Activated CD8-positive, alpha-beta T cell treated with anti-CD3 and anti-CD28 coated beads for 36 hours (primary cell): Measurements from ENCODE around the gene EFCAB8. TPM values are rescaled to one million over a fixed set of nuclear protein-coding genes. Genes with fewer than 3 reads are reported as not detected.
"Not testable (repeated sequence)": the region's sequence is repeated elsewhere in the genome, so short reads cannot be mapped to it uniquely, and the experiment has no call there.

Experiments used
- ATAC-seq: fragments of 200-7000 bp; cut with Tn5 transposase; one replicate; pipeline ENCODE4 v1.10.0; 2021; ENCODE audit warnings: mild to moderate bottlenecking, moderate library complexity
- CTCF ChIA-PET: fragments of 350-600 bp; sonication (Branson Sonifier 250); formaldehyde crosslinking; loops from one replicate; lab custom pipeline; 2021; ENCODE audit warnings: antibody characterized with exemption; lab: Charles Lee
- POLR2A ChIA-PET: fragments of 350-600 bp; sonication (Branson Sonifier 250); formaldehyde crosslinking; loops from one replicate; lab custom pipeline; 2021; ENCODE audit warnings: antibody characterized with exemption; lab: Charles Lee
- DNase-seq: peaks from one replicate; pipeline ENCODE4 v3.0.0-alpha.2; 2020
- H3K27ac Mint-ChIP-seq: one replicate; pipeline ENCODE4 v1.8.0; 2021; ENCODE audit warnings: mild to moderate bottlenecking, mixed read lengths
- H3K27me3 Mint-ChIP-seq: one replicate; pipeline ENCODE4 v1.8.0; 2021; ENCODE audit warnings: mixed read lengths
- H3K36me3 Mint-ChIP-seq: one replicate; pipeline ENCODE4 v1.8.0; 2021; ENCODE audit warnings: low read depth, mixed read lengths
- H3K4me1 Mint-ChIP-seq: one replicate; pipeline ENCODE4 v1.8.0; 2021; ENCODE audit warnings: low read depth, mixed read lengths
- H3K4me3 Mint-ChIP-seq: one replicate; pipeline ENCODE4 v1.8.0; 2021; ENCODE audit warnings: mild to moderate bottlenecking, moderate library complexity, mixed read lengths
- H3K9me3 Mint-ChIP-seq: one replicate; pipeline ENCODE4 v1.8.0; 2021; ENCODE audit warnings: mixed read lengths
- intact Hi-C: fragments of 100-400 bp; cut with micrococcal nuclease; formaldehyde crosslinking; loops from one replicate; pipeline ENCODE4 v1.10.0; 2022
- total RNA-seq, 2 experiments: library from RNA; stranded (reverse); gene quantifications; one replicate each; pipeline ENCODE4 v1.2.3, GENCODE V29; 2021
- TF ChIP-seq, protein P1 (sequence below): fragments of 200-600 bp; IDR thresholded peaks from one replicate; pipeline ENCODE4 v1.8.0; 2022; ENCODE audit warnings: antibody characterized with exemption, mild to moderate bottlenecking

The EFCAB8 gene
- total RNA-seq, 2 experiments from 2014 or later, result 0.89 to 0.92 TPM

DNA sequence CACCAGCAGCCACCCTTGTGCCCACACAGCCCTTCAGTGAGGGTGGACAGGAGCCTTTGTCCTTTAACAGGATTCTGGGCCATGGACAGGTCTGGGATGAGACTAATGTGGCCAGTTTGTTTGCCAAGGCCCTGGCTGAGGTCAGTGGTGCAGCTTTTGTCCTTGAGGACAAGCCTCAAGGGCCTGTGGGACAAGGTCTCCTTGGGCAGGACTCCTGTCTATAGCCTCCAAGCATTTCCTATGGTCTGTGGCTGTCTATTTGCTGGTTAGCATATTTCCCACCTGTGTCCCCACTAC lies 101.4 kb downstream of the EFCAB8 start:
- ChIA-PET CTCF (interaction anchor here (1.1 to 2.2 kb wide), 2 partner anchors 10 to 14 kb away, joined by 3 to 5 read pairs; no protein-coding TSS in a partner anchor), POLR2A (interaction anchor here (0.9 kb wide), 1 partner anchor 36 kb away, joined by 3 read pairs; no protein-coding TSS in a partner anchor)
- no peak overlapping the region for H3K27ac Mint-ChIP-seq

DNA sequence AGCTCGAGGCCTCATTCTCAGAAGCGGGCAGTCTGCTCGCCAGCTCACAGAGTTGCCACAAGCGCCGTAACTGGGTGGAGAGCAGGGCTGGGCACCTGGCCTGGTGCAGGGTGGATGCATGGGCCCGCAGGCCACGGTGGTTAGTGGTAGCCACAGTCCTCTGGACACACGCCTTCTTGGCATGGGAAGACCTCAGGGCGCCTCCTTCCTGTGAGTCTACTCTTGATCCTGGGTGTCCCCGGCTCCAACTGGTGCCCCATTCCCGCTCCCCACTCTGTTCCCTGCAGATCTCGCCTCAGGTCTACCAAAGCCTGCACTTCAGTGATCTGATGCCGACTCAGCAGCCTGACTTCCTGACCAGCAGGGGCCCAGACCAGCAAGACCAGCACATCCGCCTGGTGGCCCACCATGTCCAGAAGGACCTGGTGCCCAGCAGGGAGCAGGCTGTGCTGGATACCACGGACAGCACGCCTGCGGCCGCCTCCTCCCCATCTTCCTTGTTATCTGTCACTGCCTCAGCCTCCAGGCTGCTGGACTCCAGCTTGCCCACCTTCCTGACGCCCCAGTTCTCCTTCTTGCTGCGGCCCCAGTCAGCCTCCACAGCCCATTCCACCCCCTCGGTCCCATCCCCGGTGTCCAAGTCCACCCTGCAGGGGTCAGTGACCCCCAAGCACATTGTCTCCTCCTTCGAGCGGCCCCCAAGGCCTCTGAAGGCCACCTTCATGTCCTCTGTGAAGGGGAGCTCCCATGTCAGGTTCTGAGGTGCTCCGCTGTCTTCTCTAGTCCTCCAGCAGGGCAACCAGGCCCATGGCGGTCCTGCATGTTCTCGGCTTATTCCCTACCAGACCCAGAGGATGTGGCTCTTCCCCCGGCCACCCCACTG lies 102.4 kb downstream of the EFCAB8 start:
- no peak overlapping the region for H3K27ac Mint-ChIP-seq
- H3K9me3 Mint-ChIP-seq, result peaks cover 19% of the 10 kb centered on the region
- ATAC-seq, result no peak
- intact Hi-C loops, result no loop called here
- H3K4me3 Mint-ChIP-seq, result no peak overlapping the region
- H3K4me1 Mint-ChIP-seq, result peaks cover 25% of the 10 kb centered on the region
- H3K36me3 Mint-ChIP-seq, result peaks cover 6% of the 10 kb centered on the region
- CTCF ChIA-PET, result interaction anchor here (2.2 kb wide), 1 partner anchor 11 kb away, joined by 5 read pairs; no protein-coding TSS in a partner anchor
- DNase-seq, result no peak
- TF ChIP-seq, protein P1, sequence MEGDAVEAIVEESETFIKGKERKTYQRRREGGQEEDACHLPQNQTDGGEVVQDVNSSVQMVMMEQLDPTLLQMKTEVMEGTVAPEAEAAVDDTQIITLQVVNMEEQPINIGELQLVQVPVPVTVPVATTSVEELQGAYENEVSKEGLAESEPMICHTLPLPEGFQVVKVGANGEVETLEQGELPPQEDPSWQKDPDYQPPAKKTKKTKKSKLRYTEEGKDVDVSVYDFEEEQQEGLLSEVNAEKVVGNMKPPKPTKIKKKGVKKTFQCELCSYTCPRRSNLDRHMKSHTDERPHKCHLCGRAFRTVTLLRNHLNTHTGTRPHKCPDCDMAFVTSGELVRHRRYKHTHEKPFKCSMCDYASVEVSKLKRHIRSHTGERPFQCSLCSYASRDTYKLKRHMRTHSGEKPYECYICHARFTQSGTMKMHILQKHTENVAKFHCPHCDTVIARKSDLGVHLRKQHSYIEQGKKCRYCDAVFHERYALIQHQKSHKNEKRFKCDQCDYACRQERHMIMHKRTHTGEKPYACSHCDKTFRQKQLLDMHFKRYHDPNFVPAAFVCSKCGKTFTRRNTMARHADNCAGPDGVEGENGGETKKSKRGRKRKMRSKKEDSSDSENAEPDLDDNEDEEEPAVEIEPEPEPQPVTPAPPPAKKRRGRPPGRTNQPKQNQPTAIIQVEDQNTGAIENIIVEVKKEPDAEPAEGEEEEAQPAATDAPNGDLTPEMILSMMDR, result no peak
- POLR2A ChIA-PET, result interaction anchor here (0.9 to 1.3 kb wide), 3 partner anchors 11 to 37 kb away, joined by 3 to 4 read pairs (median 3); no protein-coding TSS in a partner anchor
- H3K27me3 Mint-ChIP-seq, result no peaks in the 10 kb centered on the region

More for the DNA sequence above, 101.4 kb downstream of the EFCAB8 start:
- intact Hi-C loops, result no loop called here
- TF ChIP-seq, protein P1, result no peak
- ATAC-seq (no peak), DNase-seq (no peak)
- Mint-ChIP-seq H3K36me3 (peaks cover 6% of the 10 kb centered on the region), H3K4me1 (peaks cover 15% of the 10 kb centered on the region), H3K27me3 (no peaks in the 10 kb centered on the region), H3K9me3 (peaks cover 20% of the 10 kb centered on the region), H3K4me3 (no peak overlapping the region)

DNA sequence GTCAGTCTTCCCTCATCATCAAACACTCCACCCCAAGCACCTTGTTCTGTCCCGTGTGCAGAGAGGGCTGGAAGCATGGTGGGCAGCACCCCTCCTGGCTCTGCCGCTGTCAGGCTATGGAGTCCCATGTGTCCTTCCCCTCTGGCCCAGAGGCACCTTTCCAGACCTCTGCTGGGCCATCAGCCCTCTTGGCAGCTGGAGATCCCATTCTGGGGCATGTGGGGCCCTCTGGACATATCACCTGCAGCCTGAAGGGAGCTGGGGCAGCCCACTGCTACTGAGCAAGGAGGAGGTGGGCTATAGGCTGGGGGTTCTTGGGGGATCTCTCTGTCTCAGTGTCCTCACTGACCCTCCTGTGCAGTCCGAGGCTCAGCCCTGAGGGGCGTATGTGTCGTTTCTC lies 103.3 kb downstream of the EFCAB8 start:
- TF ChIP-seq, protein P1, result no peak
- peaks cover 14% of the 10 kb centered on the region for H3K9me3 Mint-ChIP-seq
- peaks cover 4% of the 10 kb centered on the region for H3K36me3 Mint-ChIP-seq
- peaks cover 34% of the 10 kb centered on the region for H3K4me1 Mint-ChIP-seq
- intact Hi-C loops, result no loop called here
- ATAC-seq, result no peak
- POLR2A ChIA-PET, result interaction anchor here (1.0 to 1.3 kb wide), 2 partner anchors 11 to 16 kb away, joined by 3 to 4 read pairs; no protein-coding TSS in a partner anchor
- CTCF ChIA-PET, result interaction anchor here (1.3 to 2.2 kb wide), 2 partner anchors 12 to 43 kb away, joined by 4 to 5 read pairs; partner anchors contain the start of gene SUN5
- no peak overlapping the region for H3K27ac Mint-ChIP-seq
- H3K4me3 Mint-ChIP-seq, result no peak overlapping the region
- H3K27me3 Mint-ChIP-seq, result no peaks in the 10 kb centered on the region
- DNase-seq, result no peak

GRCh38 chr20:32962646-32963045 lies 103.9 kb downstream of the EFCAB8 start:
- H3K36me3 Mint-ChIP-seq, DNase-seq, H3K27ac Mint-ChIP-seq, H3K27me3 Mint-ChIP-seq, intact Hi-C loops, ATAC-seq, H3K4me3 Mint-ChIP-seq: not testable (repeated sequence)
- peaks cover 40% of the 10 kb centered on the region for H3K4me1 Mint-ChIP-seq
- peaks cover 10% of the 10 kb centered on the region for H3K9me3 Mint-ChIP-seq
- POLR2A ChIA-PET, result interaction anchor here (0.9 kb wide), 1 partner anchor 24 kb away, joined by 3 read pairs; no protein-coding TSS in a partner anchor
- CTCF ChIA-PET, result interaction anchor here (0.8 to 1.3 kb wide), 3 partner anchors 8 to 42 kb away, joined by 3 to 4 read pairs (median 4); partner anchors contain the start of gene SUN5

GRCh38 chr20:32963176-32963575 lies 104.5 kb downstream of the EFCAB8 start:
- intact Hi-C loops, result no loop called here
- CTCF ChIA-PET, result interaction anchor here (0.8 to 1.3 kb wide), 3 partner anchors 9 to 41 kb away, joined by 3 to 4 read pairs (median 4); partner anchors contain the start of gene SUN5
- H3K36me3 Mint-ChIP-seq, result no peaks in the 10 kb centered on the region
- H3K27me3 Mint-ChIP-seq, result no peaks in the 10 kb centered on the region
- H3K27ac Mint-ChIP-seq, result no peak overlapping the region
- DNase-seq, result no peak
- POLR2A ChIA-PET, result interaction anchor here (0.9 kb wide), 1 partner anchor 24 kb away, joined by 3 read pairs; no protein-coding TSS in a partner anchor
- no peak overlapping the region for H3K4me3 Mint-ChIP-seq
- H3K4me1 Mint-ChIP-seq, result peaks cover 45% of the 10 kb centered on the region
- ATAC-seq, result no peak
- TF ChIP-seq, protein P1, result no peak
- peaks cover 5% of the 10 kb centered on the region for H3K9me3 Mint-ChIP-seq
